ENCODE measurements around the gene KIRREL3.

DNA sequence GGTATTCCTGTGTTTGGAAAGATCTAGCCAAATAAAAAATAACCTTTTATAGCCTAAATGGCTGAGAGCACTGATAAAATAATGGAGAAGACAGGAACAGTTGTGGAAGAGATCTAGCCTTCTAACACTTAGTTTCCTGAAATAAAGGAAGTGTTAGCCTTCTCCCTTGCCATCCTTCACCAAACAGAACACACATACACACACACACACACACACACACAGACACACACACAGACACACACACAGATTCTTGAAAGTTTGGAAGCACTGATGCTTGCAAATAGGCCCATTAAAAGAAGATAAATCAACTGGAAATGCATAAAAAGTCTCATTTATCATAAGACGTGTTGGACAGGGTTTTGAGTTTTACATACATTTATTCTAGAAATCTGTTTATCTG is 37.5 kb downstream of the KIRREL3 start:
- no peak for TF ChIP-seq POLR2AphosphoS5 (IDR thresholded peaks at IDR 0.05; ENCODE audit: borderline replicate concordance, low read depth, low read length)
- TF ChIP-seq EZH2 (IDR thresholded peaks at IDR 0.05): no peak
- no peak for TF ChIP-seq FOXP2 (optimal IDR thresholded peaks at IDR 0.05; ENCODE audit: control extremely low read depth, extremely low read length, insufficient read depth)

Data from SK-N-MC (cell line).